ENCODE results near the gene ZSWIM5. TPM values are rescaled to one million over a fixed set of nuclear protein-coding genes. Genes with fewer than 3 reads are reported as not detected.

The ZSWIM5 gene
- total RNA-seq, 3 donors from 2014 or later = 1.6 to 4.5 (median 3.3) TPM

GRCh38 chr1:45051005-45051772 is 155.2 kb downstream of the ZSWIM5 start:
- intact Hi-C loops (cut with DNase I; ENCODE audit: low total_unique reads) = no loop called here
- TF ChIP-seq CTCF (IDR thresholded peaks at IDR 0.05) (no peak), POLR2A (IDR thresholded peaks at IDR 0.05) (no peak), POLR2AphosphoS5 (IDR thresholded peaks at IDR 0.05) (no peak)
- H3K27ac ChIP-seq = no peak overlapping the region

GRCh38 chr1:45047032-45047431 is 159.4 kb downstream of the ZSWIM5 start:
- H3K27ac ChIP-seq = no peak overlapping the region
- H3K4me3 ChIP-seq = no peak overlapping the region
- no peaks in the 10 kb centered on the region for H3K9me3 ChIP-seq
- no peaks in the 10 kb centered on the region for H3K27me3 ChIP-seq
- intact Hi-C loops (cut with DNase I; ENCODE audit: low total_unique reads) = loop anchor here (5.0 kb wide), 1 partner anchor 610 kb away; no protein-coding TSS in a partner anchor
- H3K4me1 ChIP-seq = no peaks in the 10 kb centered on the region
- DNase-seq (ENCODE audit: low spot score in 2 of 2) = no peak
- TF ChIP-seq CTCF (IDR thresholded peaks at IDR 0.05) (no peak), POLR2A (IDR thresholded peaks at IDR 0.05) (no peak), POLR2AphosphoS5 (IDR thresholded peaks at IDR 0.05) (no peak)
- no peaks in the 10 kb centered on the region for H3K36me3 ChIP-seq

More at GRCh38 chr1:45051005-45051772, 155.2 kb downstream of the ZSWIM5 start:
- no peak overlapping the region for H3K4me3 ChIP-seq
- no peaks in the 10 kb centered on the region for H3K4me1 ChIP-seq
- H3K9me3 ChIP-seq = no peaks in the 10 kb centered on the region
- DNase-seq (ENCODE audit: low spot score in 2 of 2) = no peak
- no peaks in the 10 kb centered on the region for H3K27me3 ChIP-seq
- H3K36me3 ChIP-seq = no peaks in the 10 kb centered on the region

GRCh38 chr1:45044916-45045315 is 161.5 kb downstream of the ZSWIM5 start:
- no peak for DNase-seq (ENCODE audit: low spot score in 2 of 2)

GRCh38 chr1:45043094-45043493 is 163.3 kb downstream of the ZSWIM5 start:
- no peak overlapping the region for H3K27ac ChIP-seq
- no peak for DNase-seq (ENCODE audit: low spot score in 2 of 2)
- intact Hi-C loops (cut with DNase I; ENCODE audit: low total_unique reads) = no loop called here
- H3K36me3 ChIP-seq = no peaks in the 10 kb centered on the region
- no peaks in the 10 kb centered on the region for H3K4me1 ChIP-seq
- no peak for TF ChIP-seq CTCF (IDR thresholded peaks at IDR 0.05)
- TF ChIP-seq POLR2A (IDR thresholded peaks at IDR 0.05) = no peak
- no peak for TF ChIP-seq POLR2AphosphoS5 (IDR thresholded peaks at IDR 0.05)
- H3K9me3 ChIP-seq = no peaks in the 10 kb centered on the region
- no peaks in the 10 kb centered on the region for H3K27me3 ChIP-seq
- no peak overlapping the region for H3K4me3 ChIP-seq

More at GRCh38 chr1:45044916-45045315, 161.5 kb downstream of the ZSWIM5 start:
- Histone ChIP-seq H3K9me3 (no peaks in the 10 kb centered on the region), H3K4me3 (no peak overlapping the region), H3K4me1 (no peaks in the 10 kb centered on the region), H3K36me3 (no peaks in the 10 kb centered on the region), H3K27me3 (no peaks in the 10 kb centered on the region), H3K27ac (no peak overlapping the region)
- intact Hi-C loops (cut with DNase I; ENCODE audit: low total_unique reads) = loop anchor here (5.0 kb wide), 1 partner anchor 608 kb away; no protein-coding TSS in a partner anchor
- TF ChIP-seq POLR2AphosphoS5 (IDR thresholded peaks at IDR 0.05) = no peak
- no peak for TF ChIP-seq POLR2A (IDR thresholded peaks at IDR 0.05)
- TF ChIP-seq CTCF (IDR thresholded peaks at IDR 0.05) = no peak

GRCh38 chr1:45040297-45040696 is 166.1 kb downstream of the ZSWIM5 start:
- intact Hi-C loops (cut with DNase I; ENCODE audit: low total_unique reads) = no loop called here
- H3K4me1 ChIP-seq = no peaks in the 10 kb centered on the region
- no peaks in the 10 kb centered on the region for H3K9me3 ChIP-seq
- H3K36me3 ChIP-seq = no peaks in the 10 kb centered on the region
- no peak overlapping the region for H3K27ac ChIP-seq
- DNase-seq (ENCODE audit: low spot score in 2 of 2) = no peak
- TF ChIP-seq POLR2AphosphoS5 (IDR thresholded peaks at IDR 0.05) (no peak), POLR2A (IDR thresholded peaks at IDR 0.05) (no peak)
- H3K4me3 ChIP-seq = no peak overlapping the region
- H3K27me3 ChIP-seq = no peaks in the 10 kb centered on the region

All from breast epithelium (tissue), 4 donors.